IMR-90 (cell line): ENCODE results near the gene PDE6H.

Experiments used
- CEBPB ChIP-seq: IDR thresholded peaks from 2 replicates; pipeline ENCODE4 v1.6.1; 2012; ENCODE audit warnings: low read depth, low read length, improper control_type of control experiment
- FOS ChIP-seq: fragments of 150-350 bp; IDR thresholded peaks from 2 replicates; pipeline ENCODE4 v1.6.1; 2016; ENCODE audit warnings: low read depth, low read length
- MXI1 ChIP-seq: IDR thresholded peaks from 2 replicates; pipeline ENCODE4 v1.6.1; 2012; ENCODE audit warnings: low read depth, mild to moderate bottlenecking, low read length, moderate library complexity, borderline replicate concordance
- NFE2L2 ChIP-seq: fragments of 150-350 bp; IDR thresholded peaks from 2 replicates; pipeline ENCODE4 v1.6.1; 2016; ENCODE audit warnings: low read depth, mild to moderate bottlenecking, low read length
- POLR2A ChIP-seq: IDR thresholded peaks from 2 replicates; pipeline ENCODE4 v1.6.1; 2012; ENCODE audit warnings: mild to moderate bottlenecking, low read depth, low read length
- TF ChIP-seq, protein P1 (sequence below): conservative IDR thresholded peaks from 2 replicates; pipeline ENCODE4 v1.5.1; 2012; ENCODE audit warnings: mild to moderate bottlenecking, low read depth, low read length, improper control_type of control experiment
- TF ChIP-seq, protein P2 (sequence below): fragments of 150-350 bp; IDR thresholded peaks from 2 replicates; pipeline ENCODE4 v1.6.1; 2016; ENCODE audit warnings: low read depth, mild to moderate bottlenecking, low read length, moderate library complexity, borderline replicate concordance

DNA sequence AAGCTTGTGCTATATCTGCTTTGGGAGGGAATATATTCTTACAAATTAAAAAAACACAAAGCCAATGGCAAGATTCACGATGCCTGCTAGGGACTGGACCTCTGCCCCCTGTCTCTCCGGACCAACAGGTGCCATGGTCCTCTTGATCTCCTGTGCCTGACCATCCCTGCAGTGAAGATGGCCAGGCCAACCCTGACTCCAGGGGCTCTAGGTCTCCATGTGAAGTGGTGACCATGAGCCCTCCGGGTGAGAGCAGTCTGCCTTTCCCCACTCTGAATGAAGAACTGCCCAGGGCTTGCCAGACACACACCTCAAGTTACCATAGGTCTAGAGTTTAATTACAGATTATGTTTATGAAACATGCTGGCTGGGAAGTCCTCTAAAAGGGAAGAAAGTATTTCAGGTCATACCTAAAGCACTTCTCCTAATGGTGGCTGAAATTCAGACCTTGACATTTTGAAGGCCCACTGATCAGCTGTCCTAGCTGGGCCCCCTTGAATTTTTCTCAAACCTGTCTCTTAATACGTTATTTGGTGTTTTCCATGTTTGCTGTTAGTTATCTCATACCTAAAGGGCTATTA is 12.8 kb upstream of the PDE6H start:
- TF ChIP-seq, protein P1, sequence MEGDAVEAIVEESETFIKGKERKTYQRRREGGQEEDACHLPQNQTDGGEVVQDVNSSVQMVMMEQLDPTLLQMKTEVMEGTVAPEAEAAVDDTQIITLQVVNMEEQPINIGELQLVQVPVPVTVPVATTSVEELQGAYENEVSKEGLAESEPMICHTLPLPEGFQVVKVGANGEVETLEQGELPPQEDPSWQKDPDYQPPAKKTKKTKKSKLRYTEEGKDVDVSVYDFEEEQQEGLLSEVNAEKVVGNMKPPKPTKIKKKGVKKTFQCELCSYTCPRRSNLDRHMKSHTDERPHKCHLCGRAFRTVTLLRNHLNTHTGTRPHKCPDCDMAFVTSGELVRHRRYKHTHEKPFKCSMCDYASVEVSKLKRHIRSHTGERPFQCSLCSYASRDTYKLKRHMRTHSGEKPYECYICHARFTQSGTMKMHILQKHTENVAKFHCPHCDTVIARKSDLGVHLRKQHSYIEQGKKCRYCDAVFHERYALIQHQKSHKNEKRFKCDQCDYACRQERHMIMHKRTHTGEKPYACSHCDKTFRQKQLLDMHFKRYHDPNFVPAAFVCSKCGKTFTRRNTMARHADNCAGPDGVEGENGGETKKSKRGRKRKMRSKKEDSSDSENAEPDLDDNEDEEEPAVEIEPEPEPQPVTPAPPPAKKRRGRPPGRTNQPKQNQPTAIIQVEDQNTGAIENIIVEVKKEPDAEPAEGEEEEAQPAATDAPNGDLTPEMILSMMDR: no peak
- TF ChIP-seq FOS (no peak), POLR2A (no peak), CEBPB (no peak), MXI1 (no peak), NFE2L2 (no peak)
- TF ChIP-seq, protein P2, sequence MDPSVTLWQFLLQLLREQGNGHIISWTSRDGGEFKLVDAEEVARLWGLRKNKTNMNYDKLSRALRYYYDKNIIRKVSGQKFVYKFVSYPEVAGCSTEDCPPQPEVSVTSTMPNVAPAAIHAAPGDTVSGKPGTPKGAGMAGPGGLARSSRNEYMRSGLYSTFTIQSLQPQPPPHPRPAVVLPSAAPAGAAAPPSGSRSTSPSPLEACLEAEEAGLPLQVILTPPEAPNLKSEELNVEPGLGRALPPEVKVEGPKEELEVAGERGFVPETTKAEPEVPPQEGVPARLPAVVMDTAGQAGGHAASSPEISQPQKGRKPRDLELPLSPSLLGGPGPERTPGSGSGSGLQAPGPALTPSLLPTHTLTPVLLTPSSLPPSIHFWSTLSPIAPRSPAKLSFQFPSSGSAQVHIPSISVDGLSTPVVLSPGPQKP: no peak
